Prostate gland (tissue), 2 donors: ENCODE measurements around the gene RDH12. TPM values are rescaled to one million over a fixed set of nuclear protein-coding genes. Genes with fewer than 3 reads are reported as not detected.
A peak's percentile ranks its signal among the peaks of the same experiment; 100 is the strongest.
"Not testable (repeated sequence)": the region's sequence is repeated elsewhere in the genome, so short reads cannot be mapped to it uniquely, and the experiment has no call there.

Experiments used
- DNase-seq: peaks from one replicate; pipeline ENCODE4 v3.0.0-alpha.2; 2019; ENCODE audit warnings: low spot score
- H3K27ac ChIP-seq, 2 donors: fragments of 200-600 bp; sonication (generic); 2 replicates each; pipeline ENCODE4 v1.5.1; 2017 to 2019
- H3K27me3 ChIP-seq: fragments of 200-600 bp; sonication (generic); replicated peaks from 2 replicates; pipeline ENCODE4 v1.5.1; 2019; ENCODE audit not compliant: insufficient read depth
- H3K36me3 ChIP-seq, 2 donors: fragments of 200-600 bp; sonication (generic); 1 replicate in 1 of 2; 2 replicates in 1 of 2; pipeline versions ENCODE4 v1.5.1 to v1.8.1; 2017 to 2019
- H3K4me1 ChIP-seq: fragments of 200-600 bp; sonication (generic); replicated peaks from 2 replicates; pipeline ENCODE4 v1.5.1; 2019
- H3K4me3 ChIP-seq, 2 donors: fragments of 200-600 bp; sonication (generic); 2 replicates each; pipeline ENCODE4 v1.5.1; 2017 to 2019
- H3K9me3 ChIP-seq: fragments of 200-600 bp; sonication (generic); 2 replicates; pipeline ENCODE4 v1.5.1; 2017
- CTCF ChIP-seq, 4 experiments: fragments of 200-600 bp in 2 of 4; fragments of 450-650 bp in 2 of 4; sonication (generic) in 2 of 4; IDR thresholded peaks; 1 replicate in 3 of 4; 2 replicates in 1 of 4; pipeline ENCODE4 v1.5.1; 2016 to 2019; ENCODE audit warnings: antibody characterized with exemption in 4 of 4, mild to moderate bottlenecking in 2 of 4, moderate library complexity in 2 of 4
- POLR2A ChIP-seq: fragments of 450-650 bp; IDR thresholded peaks from one replicate; pipeline ENCODE4 v1.6.1; 2016; ENCODE audit warnings: antibody characterized with exemption, mild to moderate bottlenecking
- POLR2AphosphoS5 ChIP-seq: sonication (generic); formaldehyde crosslinking; IDR thresholded peaks from one replicate; pipeline ENCODE4 v1.6.1; 2017; ENCODE audit warnings: antibody characterized with exemption
- WGBS: methylation state at CpG from one replicate; pipeline ENCODE4 v1.1.5; 2018; 5-methylcytosine and 5-hydroxymethylcytosine counted together
- intact Hi-C: fragments of 100-400 bp; cut with DNase I; formaldehyde crosslinking; loops from one replicate; pipeline ENCODE4 v1.14.2; 2022
- total RNA-seq, 2 donors: library from RNA; depleted of rRNA; stranded (reverse); fragments of >200 nt; gene quantifications; one replicate each; pipeline ENCODE4 v1.1.0, GENCODE V29; 2016

RDH12 gene
- total RNA-seq: 1 to 10 TPM in 1 of 2 donors, under 1 TPM in 1; 0.28 to 1.0 TPM

DNA sequence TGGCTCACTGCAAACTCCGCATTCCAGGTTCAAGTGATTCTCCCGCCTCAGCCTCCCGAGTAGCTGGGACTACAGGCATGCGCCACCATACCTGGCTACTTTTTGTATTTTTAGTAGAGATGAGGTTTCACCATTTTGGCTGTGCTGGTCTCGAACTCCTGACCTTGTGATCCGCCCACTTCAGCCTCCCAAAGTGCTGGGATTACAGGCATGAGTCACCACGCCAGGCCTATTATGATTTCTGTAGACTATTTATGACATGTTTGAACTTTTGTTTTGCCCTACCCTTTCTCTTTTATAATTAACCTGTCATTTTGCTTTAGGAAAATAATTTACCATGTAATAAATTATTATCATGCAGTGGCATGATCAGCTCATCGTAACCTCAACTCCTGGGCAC is at the start of gene RDH12:
Gene RDH12 (plus strand): TSS at position 395 of the 400 bp plus-strand sequence. CDS start 20,757 bp downstream, outside the sequence.
- H3K36me3 ChIP-seq, H3K4me1 ChIP-seq, H3K4me3 ChIP-seq, DNase-seq, H3K9me3 ChIP-seq, H3K27me3 ChIP-seq: not testable (repeated sequence)
- H3K27ac ChIP-seq: peak within 1 kb of the TSS; percentile 40 to 60
- WGBS: 80% methylated on average over 8 of the region's 8 CpGs
- intact Hi-C loops: loop anchor here (10.0 kb wide), 1 partner anchor 117 kb away; no protein-coding TSS in a partner anchor

- Histone ChIP-seq H3K27ac (no peak overlapping the region), H3K4me3 (no peak overlapping the region), H3K27me3 (no peaks in the 10 kb centered on the region), H3K36me3 (peaks cover 0 to 23% of the 10 kb centered on the region in 2 donors), H3K9me3 (no peaks in the 10 kb centered on the region), H3K4me1 (no peaks in the 10 kb centered on the region)
- 84% methylated on average over 1 of the region's 1 CpG for WGBS
- TF ChIP-seq POLR2A: no peak
- no peak for TF ChIP-seq POLR2AphosphoS5
- TF ChIP-seq CTCF (IDR thresholded peaks at IDR 0.05): no peak
- no peak for DNase-seq
- intact Hi-C loops: no loop called here
These were observed 49.5 kb upstream of the RDH12 start for GRCh38 chr14:67652189-67652588.

GRCh38 chr14:67653651-67654280 is 47.9 kb upstream of the RDH12 start:
- Histone ChIP-seq H3K27me3 (no peaks in the 10 kb centered on the region), H3K36me3 (peaks cover 0 to 21% of the 10 kb centered on the region in 2 donors), H3K4me3 (no peak overlapping the region), H3K27ac (no peak overlapping the region), H3K9me3 (no peaks in the 10 kb centered on the region), H3K4me1 (no peaks in the 10 kb centered on the region)
- no peak for TF ChIP-seq POLR2AphosphoS5
- no peak for TF ChIP-seq POLR2A
- TF ChIP-seq CTCF (IDR thresholded peaks at IDR 0.05): no peak
- no peak for DNase-seq
- intact Hi-C loops: no loop called here
- 85% methylated on average over 6 of the region's 6 CpGs for WGBS

GRCh38 chr14:67663633-67664032 is 38.1 kb upstream of the RDH12 start:
- intact Hi-C loops: no loop called here
- WGBS: 83% methylated on average over 4 of the region's 4 CpGs
- Histone ChIP-seq H3K36me3 (peaks cover 0 to 3% of the 10 kb centered on the region in 2 donors), H3K4me1 (no peaks in the 10 kb centered on the region), H3K4me3 (no peak overlapping the region), H3K27me3 (no peaks in the 10 kb centered on the region), H3K27ac (no peak overlapping the region), H3K9me3 (no peaks in the 10 kb centered on the region)
- DNase-seq: no peak
- no peak for TF ChIP-seq POLR2AphosphoS5
- no peak for TF ChIP-seq CTCF (IDR thresholded peaks at IDR 0.05)
- TF ChIP-seq POLR2A: no peak

DNA sequence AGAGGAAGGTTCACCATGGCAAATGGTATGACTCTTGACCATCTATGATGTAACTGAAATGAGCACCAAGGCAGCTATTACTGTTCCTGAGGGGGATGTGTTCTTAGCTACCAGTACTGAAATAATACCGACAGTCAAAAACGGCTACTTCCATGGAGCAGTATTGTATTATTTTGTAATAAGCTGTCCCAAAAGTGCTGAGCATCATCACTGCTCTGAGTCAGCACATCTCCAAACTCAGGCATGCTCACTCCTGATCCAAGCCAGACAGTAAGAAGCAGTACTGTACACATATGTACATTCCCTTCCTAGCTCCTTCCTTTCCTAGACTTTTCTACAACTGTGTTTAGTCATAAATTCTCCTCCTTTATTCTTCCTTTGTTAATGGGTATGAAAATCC is 35.8 kb upstream of the RDH12 start:
- 81% methylated on average over 2 of the region's 2 CpGs for WGBS

More for the DNA sequence above, 35.8 kb upstream of the RDH12 start:
- intact Hi-C loops: loop anchor here (2.0 kb wide), 1 partner anchor 49 kb away; no protein-coding TSS in a partner anchor
- DNase-seq: no peak
- no peak overlapping the region for H3K4me3 ChIP-seq
- no peak for TF ChIP-seq POLR2AphosphoS5
- TF ChIP-seq CTCF (IDR thresholded peaks at IDR 0.05): no peak
- TF ChIP-seq POLR2A: no peak
- H3K9me3 ChIP-seq: no peaks in the 10 kb centered on the region
- H3K4me1 ChIP-seq: peaks cover 4% of the 10 kb centered on the region
- no peaks in the 10 kb centered on the region for H3K36me3 ChIP-seq
- H3K27me3 ChIP-seq: no peaks in the 10 kb centered on the region
- no peak overlapping the region for H3K27ac ChIP-seq
